SK-N-MC (cell line): ENCODE data around the gene XPOT.

Source experiments
- EZH2 ChIP-seq: fragments of 200-600 bp; sonication (generic); IDR thresholded peaks from one replicate; pipeline ENCODE4 v1.6.1; 2017; ENCODE audit warnings: antibody characterized with exemption
- POLR2AphosphoS5 ChIP-seq: IDR thresholded peaks from 2 replicates; pipeline ENCODE4 v1.6.1; 2012; ENCODE audit warnings: mild to moderate bottlenecking, low read depth, low read length, borderline replicate concordance

GRCh38 chr12:64491718-64492117 lies 87.5 kb downstream of the XPOT start:
- TF ChIP-seq EZH2 (no peak), POLR2AphosphoS5 (no peak)
